GM23338 (cell line): Measurements from ENCODE around the gene GAREM2. TPM values are rescaled to one million over a fixed set of nuclear protein-coding genes. Genes with fewer than 3 reads are reported as not detected.

Source experiments
- ATAC-seq: fragments of 200-7000 bp; cut with Tn5 transposase; 3 replicates; pipeline ENCODE4 v1.9.1; 2020
- DNase-seq: peaks from one replicate; pipeline ENCODE4 v3.0.0-alpha.2; 2015; ENCODE audit warnings: low spot score
- H2AFZ ChIP-seq: fragments of 200-600 bp; sonication (generic); 2 replicates; pipeline ENCODE4 v1.8.0; 2016; ENCODE audit warnings: antibody characterized with exemption, mild to moderate bottlenecking, moderate library complexity
- H3F3A ChIP-seq: fragments of 200-600 bp; sonication (generic); replicated peaks from 2 replicates; pipeline ENCODE4 v1.8.0; 2017; ENCODE audit warnings: antibody characterized with exemption, mixed run types, low read depth
- H3K27ac ChIP-seq: fragments of 200-600 bp; sonication (generic); 2 replicates; pipeline ENCODE4 v1.6.1; 2016; ENCODE audit warnings: low read depth
- H3K27me3 ChIP-seq: fragments of 200-600 bp; sonication (generic); 2 replicates; pipeline ENCODE4 v1.8.0; 2016; ENCODE audit warnings: mild to moderate bottlenecking, mixed run types, moderate library complexity; ENCODE audit not compliant: insufficient read depth
- H3K36me3 ChIP-seq: fragments of 200-600 bp; sonication (generic); 2 replicates; pipeline ENCODE4 v1.8.0; 2016; ENCODE audit warnings: mild to moderate bottlenecking; ENCODE audit not compliant: insufficient read depth
- H3K4me1 ChIP-seq: fragments of 200-600 bp; sonication (generic); 2 replicates; pipeline ENCODE4 v1.8.0; 2016; ENCODE audit warnings: mild to moderate bottlenecking, moderate library complexity; ENCODE audit not compliant: insufficient read depth
- H3K4me2 ChIP-seq: fragments of 200-600 bp; sonication (generic); 2 replicates; pipeline ENCODE4 v1.7.1; 2017; ENCODE audit warnings: mixed run types
- H3K4me3 ChIP-seq: fragments of 200-600 bp; sonication (generic); 2 replicates; pipeline ENCODE4 v1.6.1; 2016; ENCODE audit warnings: mixed run types
- H3K79me2 ChIP-seq: fragments of 200-600 bp; sonication (generic); replicated peaks from 2 replicates; pipeline ENCODE4 v1.8.0; 2017; ENCODE audit warnings: mild to moderate bottlenecking; ENCODE audit not compliant: insufficient read depth
- H3K9me2 ChIP-seq: fragments of 200-600 bp; sonication (generic); 2 replicates; pipeline ENCODE4 v1.8.0; 2017; ENCODE audit not compliant: insufficient read depth
- H4K20me1 ChIP-seq: fragments of 200-600 bp; sonication (generic); replicated peaks from 2 replicates; pipeline ENCODE4 v1.8.0; 2017; ENCODE audit warnings: mild to moderate bottlenecking; ENCODE audit not compliant: insufficient read depth
- H3K27ac Mint-ChIP-seq: 2 replicates; pipeline ENCODE4 v1.8.0; 2020; ENCODE audit warnings: inconsistent platforms, mild to moderate bottlenecking, moderate library complexity, mixed read lengths
- H3K27me3 Mint-ChIP-seq: 3 replicates; pipeline ENCODE4 v1.8.0; 2022; ENCODE audit warnings: low read depth, mild to moderate bottlenecking, moderate library complexity, mixed read lengths, inconsistent platforms; ENCODE audit not compliant: insufficient read depth, poor library complexity
- H3K36me3 Mint-ChIP-seq: 3 replicates; pipeline ENCODE4 v1.8.0; 2021; ENCODE audit warnings: low read depth, mild to moderate bottlenecking, inconsistent platforms, moderate library complexity, mixed read lengths
- H3K4me1 Mint-ChIP-seq: 3 replicates; pipeline ENCODE4 v1.8.0; 2020; ENCODE audit warnings: mild to moderate bottlenecking, inconsistent platforms, mixed read lengths
- H3K4me3 Mint-ChIP-seq: 3 replicates; pipeline ENCODE4 v1.8.0; 2021; ENCODE audit warnings: moderate library complexity, mild to moderate bottlenecking, inconsistent platforms, mixed read lengths
- H3K9me3 Mint-ChIP-seq: 3 replicates; pipeline ENCODE4 v1.8.0; 2020; ENCODE audit warnings: moderate library complexity, mild to moderate bottlenecking, inconsistent platforms, mixed read lengths
- CREB1 ChIP-seq: fragments of 250-450 bp; sonication (Bioruptor Pico); IDR thresholded peaks from 2 replicates; pipeline ENCODE4 v1.5.0; 2020; ENCODE audit warnings: low read depth, mild to moderate bottlenecking, moderate library complexity
- JUNB ChIP-seq: IDR thresholded peaks from one replicate; pipeline ENCODE4 v1.6.1; 2016; ENCODE audit warnings: antibody characterized with exemption; ENCODE audit not compliant: unreplicated experiment
- ZNF331 ChIP-seq: fragments of 250-450 bp; sonication (Bioruptor Pico); IDR thresholded peaks from 2 replicates; pipeline ENCODE4 v1.5.0; 2020; ENCODE audit warnings: low read depth, mild to moderate bottlenecking, moderate library complexity
- polyA plus RNA-seq: library from polyadenylated mRNA; unstranded; fragments of >200 nt; fragmentation: Nextera tagmentation; extraction: Ambion mirVana; gene quantifications from 2 replicates; pipeline ENCODE4 v1.2.1, GENCODE V29; 2016
- total RNA-seq: library from RNA; depleted of rRNA; stranded (reverse); fragments of >200 nt; shearing (Covaris generic); gene quantifications from 2 replicates; pipeline ENCODE4 v1.2.3, GENCODE V29; 2014
- TF ChIP-seq, protein P1 (sequence below): fragments of 250-450 bp; sonication (Bioruptor Pico); IDR thresholded peaks from 2 replicates; pipeline ENCODE4 v1.5.0; 2020; ENCODE audit warnings: mild to moderate bottlenecking, moderate library complexity
- TF ChIP-seq, protein P2 (sequence below): IDR thresholded peaks from one replicate; pipeline ENCODE4 v1.6.1; 2018; ENCODE audit warnings: antibody characterized with exemption; ENCODE audit not compliant: unreplicated experiment
- TF ChIP-seq, protein P3 (sequence below), 2 experiments: fragments of 200-600 bp in 1 of 2; sonication (generic) in 1 of 2; conservative IDR thresholded peaks; 2 replicates each; pipeline versions ENCODE4 v1.5.1 to v1.6.1; 2016 to 2017; ENCODE audit warnings: antibody characterized with exemption in 2 of 2, low read depth in 2 of 2, mild to moderate bottlenecking in 2 of 2, moderate library complexity in 1 of 2

Gene GAREM2
- total and polyA plus RNA-seq, 2 experiments from 2014 or later: 3.8 to 23.8 TPM

DNA sequence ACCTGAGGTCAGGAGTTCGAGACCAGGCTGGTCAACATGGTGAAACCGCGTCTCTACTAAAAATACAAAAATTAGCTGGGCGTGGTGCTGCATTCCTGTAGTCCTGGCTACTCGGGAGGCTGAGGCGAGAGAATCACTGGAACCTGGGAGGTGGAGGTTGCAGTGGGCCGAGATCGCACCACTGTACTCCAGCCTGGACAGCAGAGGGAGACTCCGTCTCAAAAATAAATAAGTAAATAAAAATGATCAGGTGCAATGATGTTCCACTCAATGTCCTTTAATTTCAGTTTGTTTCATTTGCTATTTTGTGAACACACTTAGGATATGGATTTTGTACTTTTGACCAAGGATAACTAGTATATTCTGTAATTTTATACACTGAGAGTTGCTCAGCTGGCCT lies 62.2 kb downstream of the GAREM2 start:
- DNase-seq (no peak), ATAC-seq (no peak)
- Histone ChIP-seq H3K9me2 (no peaks in the 10 kb centered on the region), H2AFZ (no peak overlapping the region), H3K27me3 (no peaks in the 10 kb centered on the region), H3F3A (no peaks in the 10 kb centered on the region), H3K4me3 (no peak overlapping the region), H3K79me2 (peaks cover 14% of the 10 kb centered on the region), H3K27ac (no peak overlapping the region), H4K20me1 (peaks cover 22% of the 10 kb centered on the region), H3K36me3 (peaks cover 63% of the 10 kb centered on the region), H3K4me2 (no peak overlapping the region), H3K4me1 (0 out of 2 replicates have a peak, but pooled peaks cover 1% of the 10 kb centered on the region)
- TF ChIP-seq, protein P1, sequence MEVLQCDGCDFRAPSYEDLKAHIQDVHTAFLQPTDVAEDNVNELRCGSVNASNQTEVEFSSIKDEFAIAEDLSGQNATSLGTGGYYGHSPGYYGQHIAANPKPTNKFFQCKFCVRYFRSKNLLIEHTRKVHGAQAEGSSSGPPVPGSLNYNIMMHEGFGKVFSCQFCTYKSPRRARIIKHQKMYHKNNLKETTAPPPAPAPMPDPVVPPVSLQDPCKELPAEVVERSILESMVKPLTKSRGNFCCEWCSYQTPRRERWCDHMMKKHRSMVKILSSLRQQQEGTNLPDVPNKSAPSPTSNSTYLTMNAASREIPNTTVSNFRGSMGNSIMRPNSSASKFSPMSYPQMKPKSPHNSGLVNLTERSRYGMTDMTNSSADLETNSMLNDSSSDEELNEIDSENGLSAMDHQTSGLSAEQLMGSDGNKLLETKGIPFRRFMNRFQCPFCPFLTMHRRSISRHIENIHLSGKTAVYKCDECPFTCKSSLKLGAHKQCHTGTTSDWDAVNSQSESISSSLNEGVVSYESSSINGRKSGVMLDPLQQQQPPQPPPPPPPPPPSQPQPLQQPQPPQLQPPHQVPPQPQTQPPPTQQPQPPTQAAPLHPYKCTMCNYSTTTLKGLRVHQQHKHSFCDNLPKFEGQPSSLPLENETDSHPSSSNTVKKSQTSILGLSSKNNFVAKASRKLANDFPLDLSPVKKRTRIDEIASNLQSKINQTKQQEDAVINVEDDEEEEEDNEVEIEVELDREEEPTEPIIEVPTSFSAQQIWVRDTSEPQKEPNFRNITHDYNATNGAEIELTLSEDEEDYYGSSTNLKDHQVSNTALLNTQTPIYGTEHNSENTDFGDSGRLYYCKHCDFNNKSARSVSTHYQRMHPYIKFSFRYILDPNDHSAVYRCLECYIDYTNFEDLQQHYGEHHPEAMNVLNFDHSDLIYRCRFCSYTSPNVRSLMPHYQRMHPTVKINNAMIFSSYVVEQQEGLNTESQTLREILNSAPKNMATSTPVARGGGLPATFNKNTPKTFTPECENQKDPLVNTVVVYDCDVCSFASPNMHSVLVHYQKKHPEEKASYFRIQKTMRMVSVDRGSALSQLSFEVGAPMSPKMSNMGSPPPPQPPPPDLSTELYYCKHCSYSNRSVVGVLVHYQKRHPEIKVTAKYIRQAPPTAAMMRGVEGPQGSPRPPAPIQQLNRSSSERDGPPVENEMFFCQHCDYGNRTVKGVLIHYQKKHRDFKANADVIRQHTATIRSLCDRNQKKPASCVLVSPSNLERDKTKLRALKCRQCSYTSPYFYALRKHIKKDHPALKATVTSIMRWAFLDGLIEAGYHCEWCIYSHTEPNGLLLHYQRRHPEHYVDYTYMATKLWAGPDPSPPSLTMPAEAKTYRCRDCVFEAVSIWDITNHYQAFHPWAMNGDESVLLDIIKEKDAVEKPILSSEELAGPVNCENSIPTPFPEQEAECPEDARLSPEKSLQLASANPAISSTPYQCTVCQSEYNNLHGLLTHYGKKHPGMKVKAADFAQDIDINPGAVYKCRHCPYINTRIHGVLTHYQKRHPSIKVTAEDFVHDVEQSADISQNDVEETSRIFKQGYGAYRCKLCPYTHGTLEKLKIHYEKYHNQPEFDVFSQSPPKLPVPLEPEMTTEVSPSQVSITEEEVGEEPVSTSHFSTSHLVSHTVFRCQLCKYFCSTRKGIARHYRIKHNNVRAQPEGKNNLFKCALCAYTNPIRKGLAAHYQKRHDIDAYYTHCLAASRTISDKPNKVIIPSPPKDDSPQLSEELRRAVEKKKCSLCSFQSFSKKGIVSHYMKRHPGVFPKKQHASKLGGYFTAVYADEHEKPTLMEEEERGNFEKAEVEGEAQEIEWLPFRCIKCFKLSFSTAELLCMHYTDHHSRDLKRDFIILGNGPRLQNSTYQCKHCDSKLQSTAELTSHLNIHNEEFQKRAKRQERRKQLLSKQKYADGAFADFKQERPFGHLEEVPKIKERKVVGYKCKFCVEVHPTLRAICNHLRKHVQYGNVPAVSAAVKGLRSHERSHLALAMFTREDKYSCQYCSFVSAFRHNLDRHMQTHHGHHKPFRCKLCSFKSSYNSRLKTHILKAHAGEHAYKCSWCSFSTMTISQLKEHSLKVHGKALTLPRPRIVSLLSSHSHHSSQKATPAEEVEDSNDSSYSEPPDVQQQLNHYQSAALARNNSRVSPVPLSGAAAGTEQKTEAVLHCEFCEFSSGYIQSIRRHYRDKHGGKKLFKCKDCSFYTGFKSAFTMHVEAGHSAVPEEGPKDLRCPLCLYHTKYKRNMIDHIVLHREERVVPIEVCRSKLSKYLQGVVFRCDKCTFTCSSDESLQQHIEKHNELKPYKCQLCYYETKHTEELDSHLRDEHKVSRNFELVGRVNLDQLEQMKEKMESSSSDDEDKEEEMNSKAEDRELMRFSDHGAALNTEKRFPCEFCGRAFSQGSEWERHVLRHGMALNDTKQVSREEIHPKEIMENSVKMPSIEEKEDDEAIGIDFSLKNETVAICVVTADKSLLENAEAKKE (CRISPR knock-in tag): no peak
- TF ChIP-seq ZNF331 (CRISPR knock-in tag): no peak
- no peak for TF ChIP-seq CREB1 (CRISPR knock-in tag)
- TF ChIP-seq, protein P2, sequence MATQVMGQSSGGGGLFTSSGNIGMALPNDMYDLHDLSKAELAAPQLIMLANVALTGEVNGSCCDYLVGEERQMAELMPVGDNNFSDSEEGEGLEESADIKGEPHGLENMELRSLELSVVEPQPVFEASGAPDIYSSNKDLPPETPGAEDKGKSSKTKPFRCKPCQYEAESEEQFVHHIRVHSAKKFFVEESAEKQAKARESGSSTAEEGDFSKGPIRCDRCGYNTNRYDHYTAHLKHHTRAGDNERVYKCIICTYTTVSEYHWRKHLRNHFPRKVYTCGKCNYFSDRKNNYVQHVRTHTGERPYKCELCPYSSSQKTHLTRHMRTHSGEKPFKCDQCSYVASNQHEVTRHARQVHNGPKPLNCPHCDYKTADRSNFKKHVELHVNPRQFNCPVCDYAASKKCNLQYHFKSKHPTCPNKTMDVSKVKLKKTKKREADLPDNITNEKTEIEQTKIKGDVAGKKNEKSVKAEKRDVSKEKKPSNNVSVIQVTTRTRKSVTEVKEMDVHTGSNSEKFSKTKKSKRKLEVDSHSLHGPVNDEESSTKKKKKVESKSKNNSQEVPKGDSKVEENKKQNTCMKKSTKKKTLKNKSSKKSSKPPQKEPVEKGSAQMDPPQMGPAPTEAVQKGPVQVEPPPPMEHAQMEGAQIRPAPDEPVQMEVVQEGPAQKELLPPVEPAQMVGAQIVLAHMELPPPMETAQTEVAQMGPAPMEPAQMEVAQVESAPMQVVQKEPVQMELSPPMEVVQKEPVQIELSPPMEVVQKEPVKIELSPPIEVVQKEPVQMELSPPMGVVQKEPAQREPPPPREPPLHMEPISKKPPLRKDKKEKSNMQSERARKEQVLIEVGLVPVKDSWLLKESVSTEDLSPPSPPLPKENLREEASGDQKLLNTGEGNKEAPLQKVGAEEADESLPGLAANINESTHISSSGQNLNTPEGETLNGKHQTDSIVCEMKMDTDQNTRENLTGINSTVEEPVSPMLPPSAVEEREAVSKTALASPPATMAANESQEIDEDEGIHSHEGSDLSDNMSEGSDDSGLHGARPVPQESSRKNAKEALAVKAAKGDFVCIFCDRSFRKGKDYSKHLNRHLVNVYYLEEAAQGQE: no peak
- no peak for TF ChIP-seq JUNB
- TF ChIP-seq, protein P3, sequence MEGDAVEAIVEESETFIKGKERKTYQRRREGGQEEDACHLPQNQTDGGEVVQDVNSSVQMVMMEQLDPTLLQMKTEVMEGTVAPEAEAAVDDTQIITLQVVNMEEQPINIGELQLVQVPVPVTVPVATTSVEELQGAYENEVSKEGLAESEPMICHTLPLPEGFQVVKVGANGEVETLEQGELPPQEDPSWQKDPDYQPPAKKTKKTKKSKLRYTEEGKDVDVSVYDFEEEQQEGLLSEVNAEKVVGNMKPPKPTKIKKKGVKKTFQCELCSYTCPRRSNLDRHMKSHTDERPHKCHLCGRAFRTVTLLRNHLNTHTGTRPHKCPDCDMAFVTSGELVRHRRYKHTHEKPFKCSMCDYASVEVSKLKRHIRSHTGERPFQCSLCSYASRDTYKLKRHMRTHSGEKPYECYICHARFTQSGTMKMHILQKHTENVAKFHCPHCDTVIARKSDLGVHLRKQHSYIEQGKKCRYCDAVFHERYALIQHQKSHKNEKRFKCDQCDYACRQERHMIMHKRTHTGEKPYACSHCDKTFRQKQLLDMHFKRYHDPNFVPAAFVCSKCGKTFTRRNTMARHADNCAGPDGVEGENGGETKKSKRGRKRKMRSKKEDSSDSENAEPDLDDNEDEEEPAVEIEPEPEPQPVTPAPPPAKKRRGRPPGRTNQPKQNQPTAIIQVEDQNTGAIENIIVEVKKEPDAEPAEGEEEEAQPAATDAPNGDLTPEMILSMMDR (conservative IDR thresholded peaks at IDR 0.05; ENCODE audit: low read depth in 2 of 2): peak; percentile 36 to 41; a peak in 3 of 4 replicates
- H3K27me3 Mint-ChIP-seq: no peaks in the 10 kb centered on the region
- H3K4me1 Mint-ChIP-seq: no peaks in the 10 kb centered on the region
- H3K9me3 Mint-ChIP-seq: no peaks in the 10 kb centered on the region
- no peak overlapping the region for H3K4me3 Mint-ChIP-seq
- peaks cover 58% of the 10 kb centered on the region for H3K36me3 Mint-ChIP-seq
- H3K27ac Mint-ChIP-seq: no peak overlapping the region
